Activated T-cell treated with anti-CD3 and anti-CD28 coated beads, Interleukin-2, amount 50 U/mL, for 4 hours (primary cell): ENCODE data around the gene FAP. TPM values are rescaled to one million over a fixed set of nuclear protein-coding genes. Genes with fewer than 3 reads are reported as not detected.

Source experiments
- ATAC-seq, 2 donors: fragments of 200-7000 bp; cut with Tn5 transposase; one replicate each; pipeline ENCODE4 v1.10.0; 2021
- DNase-seq: peaks from one replicate; pipeline ENCODE4 v3.0.0-alpha.2; 2020
- H3K27me3 Mint-ChIP-seq: one replicate; pipeline ENCODE4 v1.8.0; 2021; ENCODE audit warnings: low read depth, mixed read lengths
- H3K36me3 Mint-ChIP-seq: one replicate; pipeline ENCODE4 v1.8.0; 2022; ENCODE audit warnings: mixed read lengths; ENCODE audit not compliant: insufficient read depth
- H3K4me1 Mint-ChIP-seq: one replicate; pipeline ENCODE4 v1.8.0; 2021; ENCODE audit warnings: low read depth, mixed read lengths
- H3K4me3 Mint-ChIP-seq: one replicate; pipeline ENCODE4 v1.8.0; 2021; ENCODE audit warnings: mild to moderate bottlenecking, moderate library complexity, mixed read lengths
- H3K9me3 Mint-ChIP-seq: one replicate; pipeline ENCODE4 v1.8.0; 2021; ENCODE audit warnings: mixed read lengths
- total RNA-seq, 3 donors: library from RNA; stranded (reverse); gene quantifications; one replicate each; pipeline ENCODE4 v1.2.1, GENCODE V29; 2021

FAP gene
- not detected for total RNA-seq

- Mint-ChIP-seq H3K4me1 (no peaks in the 10 kb centered on the region), H3K36me3 (no peaks in the 10 kb centered on the region), H3K27me3 (peaks cover 21% of the 10 kb centered on the region), H3K9me3 (no peaks in the 10 kb centered on the region), H3K4me3 (no peak within 1 kb of the TSS)
- DNase-seq (no peak), ATAC-seq (no peak)
Measured at GRCh38 chr2:162243294-162243693, at the start of gene FAP. Gene FAP, minus strand, starts transcription at chr2:162243445. Its CDS starts 118 bp downstream, at chr2:162243327.

- Mint-ChIP-seq H3K36me3 (peaks cover 19% of the 10 kb centered on the region), H3K4me3 (no peak overlapping the region), H3K9me3 (no peaks in the 10 kb centered on the region), H3K27me3 (no peaks in the 10 kb centered on the region), H3K4me1 (no peaks in the 10 kb centered on the region)
- no peak for DNase-seq
- no peak for ATAC-seq
Measured at GRCh38 chr2:162291748-162292147, 48.5 kb upstream of the FAP start.

GRCh38 chr2:162282765-162283425 lies 39.6 kb upstream of the FAP start:
- H3K36me3 Mint-ChIP-seq, result peaks cover 39% of the 10 kb centered on the region
- no peak overlapping the region for H3K4me3 Mint-ChIP-seq
- H3K4me1 Mint-ChIP-seq, result no peaks in the 10 kb centered on the region
- no peak for ATAC-seq
- H3K27me3 Mint-ChIP-seq, result no peaks in the 10 kb centered on the region
- no peak for DNase-seq
- no peaks in the 10 kb centered on the region for H3K9me3 Mint-ChIP-seq

- no peak for ATAC-seq
- peaks cover 47% of the 10 kb centered on the region for H3K36me3 Mint-ChIP-seq
- no peak overlapping the region for H3K4me3 Mint-ChIP-seq
- H3K27me3 Mint-ChIP-seq, result no peaks in the 10 kb centered on the region
- DNase-seq, result no peak
- H3K4me1 Mint-ChIP-seq, result no peaks in the 10 kb centered on the region
- H3K9me3 Mint-ChIP-seq, result no peaks in the 10 kb centered on the region
Measured at GRCh38 chr2:162280654-162281053, 37.4 kb upstream of the FAP start.

GRCh38 chr2:162277381-162277780 lies 34.1 kb upstream of the FAP start:
- Mint-ChIP-seq H3K4me1 (no peaks in the 10 kb centered on the region), H3K36me3 (peaks cover 55% of the 10 kb centered on the region)

GRCh38 chr2:162267996-162268395 lies 24.8 kb upstream of the FAP start:
- no peaks in the 10 kb centered on the region for H3K27me3 Mint-ChIP-seq
- DNase-seq (no peak), ATAC-seq (no peak)
- H3K36me3 Mint-ChIP-seq, result peaks cover 49% of the 10 kb centered on the region
- no peaks in the 10 kb centered on the region for H3K4me1 Mint-ChIP-seq
- peaks cover 4% of the 10 kb centered on the region for H3K9me3 Mint-ChIP-seq
- H3K4me3 Mint-ChIP-seq, result no peak overlapping the region

More at GRCh38 chr2:162277381-162277780, 34.1 kb upstream of the FAP start:
- DNase-seq (no peak), ATAC-seq (no peak)
- no peaks in the 10 kb centered on the region for H3K9me3 Mint-ChIP-seq
- no peaks in the 10 kb centered on the region for H3K27me3 Mint-ChIP-seq
- no peak overlapping the region for H3K4me3 Mint-ChIP-seq

GRCh38 chr2:162267496-162267895 lies 24.3 kb upstream of the FAP start:
- H3K9me3 Mint-ChIP-seq, result peaks cover 4% of the 10 kb centered on the region
- H3K27me3 Mint-ChIP-seq, result no peaks in the 10 kb centered on the region
- H3K4me3 Mint-ChIP-seq, result no peak overlapping the region
- DNase-seq (no peak), ATAC-seq (no peak)
- peaks cover 45% of the 10 kb centered on the region for H3K36me3 Mint-ChIP-seq
- no peaks in the 10 kb centered on the region for H3K4me1 Mint-ChIP-seq

- Mint-ChIP-seq H3K4me1 (peaks cover 6% of the 10 kb centered on the region), H3K27me3 (no peaks in the 10 kb centered on the region), H3K9me3 (peaks cover 4% of the 10 kb centered on the region), H3K36me3 (peaks cover 35% of the 10 kb centered on the region), H3K4me3 (no peak overlapping the region)
- ATAC-seq (no peak), DNase-seq (no peak)
Measured at GRCh38 chr2:162266460-162266760, 23.2 kb upstream of the FAP start.

GRCh38 chr2:162265666-162266459 lies 22.6 kb upstream of the FAP start:
- Mint-ChIP-seq H3K36me3 (peaks cover 32% of the 10 kb centered on the region), H3K4me3 (no peak overlapping the region), H3K9me3 (peaks cover 4% of the 10 kb centered on the region), H3K27me3 (no peaks in the 10 kb centered on the region), H3K4me1 (peaks cover 12% of the 10 kb centered on the region)
- DNase-seq, result no peak
- no peak for ATAC-seq

- Mint-ChIP-seq H3K4me1 (peaks cover 12% of the 10 kb centered on the region), H3K27me3 (peaks cover 7% of the 10 kb centered on the region), H3K36me3 (peaks cover 12% of the 10 kb centered on the region), H3K9me3 (peaks cover 4% of the 10 kb centered on the region), H3K4me3 (no peak overlapping the region)
- ATAC-seq (no peak), DNase-seq (no peak)
Measured at GRCh38 chr2:162261032-162261945, 18.0 kb upstream of the FAP start.

- H3K36me3 Mint-ChIP-seq, result peaks cover 3% of the 10 kb centered on the region
- ATAC-seq (no peak), DNase-seq (no peak)
- no peak overlapping the region for H3K4me3 Mint-ChIP-seq
- H3K4me1 Mint-ChIP-seq, result peaks cover 12% of the 10 kb centered on the region
- H3K27me3 Mint-ChIP-seq, result peaks cover 7% of the 10 kb centered on the region
- peaks cover 4% of the 10 kb centered on the region for H3K9me3 Mint-ChIP-seq
Measured at GRCh38 chr2:162258686-162259085, 15.4 kb upstream of the FAP start.

- peaks cover 7% of the 10 kb centered on the region for H3K27me3 Mint-ChIP-seq
- ATAC-seq (no peak), DNase-seq (no peak)
- H3K4me1 Mint-ChIP-seq, result peaks cover 12% of the 10 kb centered on the region
- peaks cover 2% of the 10 kb centered on the region for H3K9me3 Mint-ChIP-seq
- peaks cover under 1% of the 10 kb centered on the region for H3K36me3 Mint-ChIP-seq
- H3K4me3 Mint-ChIP-seq, result no peak overlapping the region
Measured at GRCh38 chr2:162258169-162258568, 14.9 kb upstream of the FAP start.

- ATAC-seq (no peak), DNase-seq (no peak)
- H3K36me3 Mint-ChIP-seq, result no peaks in the 10 kb centered on the region
- H3K4me3 Mint-ChIP-seq, result no peak overlapping the region
- H3K9me3 Mint-ChIP-seq, result no peaks in the 10 kb centered on the region
- peaks cover 7% of the 10 kb centered on the region for H3K27me3 Mint-ChIP-seq
- H3K4me1 Mint-ChIP-seq, result peaks cover 12% of the 10 kb centered on the region
Measured at GRCh38 chr2:162257425-162257824, 14.2 kb upstream of the FAP start.

- Mint-ChIP-seq H3K4me3 (no peak overlapping the region), H3K4me1 (peaks cover 7% of the 10 kb centered on the region), H3K27me3 (peaks cover 7% of the 10 kb centered on the region), H3K36me3 (no peaks in the 10 kb centered on the region), H3K9me3 (no peaks in the 10 kb centered on the region)
- ATAC-seq, result no peak
- DNase-seq, result no peak
Measured at GRCh38 chr2:162256591-162256991, 13.3 kb upstream of the FAP start.
